ENCODE measurements around the gene NEAT1. TPM values are rescaled to one million over a fixed set of nuclear protein-coding genes. Genes with fewer than 3 reads are reported as not detected.
"Not testable (repeated sequence)": the region's sequence is repeated elsewhere in the genome, so short reads cannot be mapped to it uniquely, and the experiment has no call there.

NEAT1 gene
- polyA plus RNA-seq, 3 donors, result 0.90 to 293 (median 1.3) TPM

- H2AFZ ChIP-seq (ENCODE audit: insufficient read depth, low read depth, low read length, poor library complexity, severe bottlenecking), result no peak overlapping the region
- intact Hi-C loops (cut with micrococcal nuclease), result loop anchor here (2.0 to 5.0 kb wide), 3 partner anchors 17 to 36 kb away; no protein-coding TSS in a partner anchor
- H3K4me1 ChIP-seq (ENCODE audit: control insufficient read depth in 1 of 2, insufficient read depth in 2 of 2, low read length in 2 of 2), result peaks cover 27 to 29% of the 10 kb centered on the region in 2 donors
- TF ChIP-seq, protein P1, sequence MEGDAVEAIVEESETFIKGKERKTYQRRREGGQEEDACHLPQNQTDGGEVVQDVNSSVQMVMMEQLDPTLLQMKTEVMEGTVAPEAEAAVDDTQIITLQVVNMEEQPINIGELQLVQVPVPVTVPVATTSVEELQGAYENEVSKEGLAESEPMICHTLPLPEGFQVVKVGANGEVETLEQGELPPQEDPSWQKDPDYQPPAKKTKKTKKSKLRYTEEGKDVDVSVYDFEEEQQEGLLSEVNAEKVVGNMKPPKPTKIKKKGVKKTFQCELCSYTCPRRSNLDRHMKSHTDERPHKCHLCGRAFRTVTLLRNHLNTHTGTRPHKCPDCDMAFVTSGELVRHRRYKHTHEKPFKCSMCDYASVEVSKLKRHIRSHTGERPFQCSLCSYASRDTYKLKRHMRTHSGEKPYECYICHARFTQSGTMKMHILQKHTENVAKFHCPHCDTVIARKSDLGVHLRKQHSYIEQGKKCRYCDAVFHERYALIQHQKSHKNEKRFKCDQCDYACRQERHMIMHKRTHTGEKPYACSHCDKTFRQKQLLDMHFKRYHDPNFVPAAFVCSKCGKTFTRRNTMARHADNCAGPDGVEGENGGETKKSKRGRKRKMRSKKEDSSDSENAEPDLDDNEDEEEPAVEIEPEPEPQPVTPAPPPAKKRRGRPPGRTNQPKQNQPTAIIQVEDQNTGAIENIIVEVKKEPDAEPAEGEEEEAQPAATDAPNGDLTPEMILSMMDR (IDR thresholded peaks at IDR 0.05), result peak; percentile 65
- 28% methylated on average over 8 of the region's 8 CpGs for WGBS (ENCODE audit: insufficient coverage)
- peak overlapping the region; percentile 79 to 92 for H3K27ac ChIP-seq (ENCODE audit: low read depth in 1 of 2, low read length in 2 of 2)
- H3K4me1 Mint-ChIP-seq, result peaks cover 35% of the 10 kb centered on the region
- H3K36me3 Mint-ChIP-seq, result peaks cover 0 to 4% of the 10 kb centered on the region in 2 donors
- peak overlapping the region; percentile 9 to 64 (median 11) for H3K4me3 ChIP-seq (replicated peaks in 1 of 3; ENCODE audit: low read depth in 2 of 3, low read length in 3 of 3)
- peaks cover 21% of the 10 kb centered on the region for H3K79me2 ChIP-seq (ENCODE audit: insufficient read depth, low read length)
- peaks cover 0 to 3% (median 1%) of the 10 kb centered on the region in 3 donors for H3K27me3 Mint-ChIP-seq (ENCODE audit: low read depth in 3 of 3)
- peak overlapping the region; percentile 90 to 98 (median 96) for H3K27ac Mint-ChIP-seq
- no peaks in the 10 kb centered on the region for H4K20me1 ChIP-seq (ENCODE audit: insufficient read depth, low read length)
- H3K36me3 ChIP-seq (replicated peaks in 1 of 2; ENCODE audit: control insufficient read depth in 1 of 2, insufficient read depth in 2 of 2, low read length in 2 of 2), result no peaks in the 10 kb centered on the region
- peak overlapping the region; percentile 64 for H3K4me2 ChIP-seq (replicated peaks; ENCODE audit: extremely low read depth, low read length, poor library complexity, severe bottlenecking)
- no peaks in the 10 kb centered on the region for H3K9me3 ChIP-seq (replicated peaks in 1 of 2; ENCODE audit: control insufficient read depth in 1 of 2, insufficient read depth in 1 of 2, low read length in 2 of 2)
- no peaks in the 10 kb centered on the region for H3K27me3 ChIP-seq (ENCODE audit: control insufficient read depth in 2 of 2, insufficient read depth in 2 of 2, low read length in 2 of 2)
- DNase-seq, result peak in 2 of 3 donors; percentile 69 to 82
- H3K4me3 Mint-ChIP-seq, result peak overlapping the region; percentile 71 to 78
- H3K9me3 Mint-ChIP-seq, result no peaks in the 10 kb centered on the region
- H3K9ac ChIP-seq (ENCODE audit: insufficient read depth, low read length, poor library complexity, severe bottlenecking), result peak overlapping the region; percentile 74
Measured at GRCh38 chr11:65471447-65471891, 48.9 kb downstream of the NEAT1 start.

GRCh38 chr11:65472588-65473277 is 50.1 kb downstream of the NEAT1 start:
- H3K27ac ChIP-seq (ENCODE audit: low read depth in 1 of 2, low read length in 2 of 2), result peak overlapping the region; percentile 79 to 92
- no CpG with 5 or more reads among the region's 14 CpGs for WGBS (ENCODE audit: insufficient coverage)
- H3K4me1 ChIP-seq (ENCODE audit: control insufficient read depth in 1 of 2, insufficient read depth in 2 of 2, low read length in 2 of 2), result peaks cover 33 to 36% of the 10 kb centered on the region in 2 donors
- peaks cover 30% of the 10 kb centered on the region for H3K79me2 ChIP-seq (ENCODE audit: insufficient read depth, low read length)
- H3K9me3 Mint-ChIP-seq; H3K27me3 ChIP-seq (ENCODE audit: control insufficient read depth in 2 of 2, insufficient read depth in 2 of 2, low read length in 2 of 2); H3K27me3 Mint-ChIP-seq (ENCODE audit: low read depth in 3 of 3); H4K20me1 ChIP-seq (ENCODE audit: insufficient read depth, low read length); DNase-seq; H3K9me3 ChIP-seq (replicated peaks in 1 of 2; ENCODE audit: control insufficient read depth in 1 of 2, insufficient read depth in 1 of 2, low read length in 2 of 2); H3K36me3 Mint-ChIP-seq; H3K36me3 ChIP-seq (replicated peaks in 1 of 2; ENCODE audit: control insufficient read depth in 1 of 2, insufficient read depth in 2 of 2, low read length in 2 of 2); H2AFZ ChIP-seq (ENCODE audit: insufficient read depth, low read depth, low read length, poor library complexity, severe bottlenecking): not testable (repeated sequence)
- H3K9ac ChIP-seq (ENCODE audit: insufficient read depth, low read length, poor library complexity, severe bottlenecking), result peak overlapping the region; percentile 74
- Mint-ChIP-seq H3K27ac (peak overlapping the region; percentile 90 to 98 (median 96)), H3K4me3 (peak overlapping the region; percentile 63 to 78), H3K4me1 (peaks cover 41% of the 10 kb centered on the region)
- intact Hi-C loops (cut with micrococcal nuclease), result loop anchor here in 1 of 2 donors (5.0 kb wide), 1 partner anchor 35 kb away; no protein-coding TSS in a partner anchor
- peak overlapping the region in 1 of 3 experiments; percentile 64 for H3K4me3 ChIP-seq (replicated peaks in 1 of 3; ENCODE audit: low read depth in 2 of 3, low read length in 3 of 3)
- H3K4me2 ChIP-seq (replicated peaks; ENCODE audit: extremely low read depth, low read length, poor library complexity, severe bottlenecking), result peak overlapping the region; percentile 64

All from CD14-positive monocyte (primary cell).